B cell (primary cell): ENCODE measurements around the gene SEMA6D. TPM values are rescaled to one million over a fixed set of nuclear protein-coding genes. Genes with fewer than 3 reads are reported as not detected.

Experiments used
- ATAC-seq: fragments of 200-7000 bp; cut with Tn5 transposase; one replicate; pipeline ENCODE4 v1.10.0; 2021; ENCODE audit warnings: low read depth, mild to moderate bottlenecking, moderate number of reproducible peaks, moderate library complexity
- CTCF ChIA-PET: fragments of 350-600 bp; sonication (Branson Sonifier 250); formaldehyde crosslinking; loops from one replicate; lab custom pipeline; 2021; ENCODE audit warnings: antibody characterized with exemption, inconsistent platforms; lab: Charles Lee
- POLR2A ChIA-PET: fragments of 350-600 bp; sonication (Branson Sonifier 250); formaldehyde crosslinking; loops from one replicate; lab custom pipeline; 2021; ENCODE audit warnings: antibody characterized with exemption; lab: Charles Lee
- DNase-seq: peaks from one replicate; pipeline ENCODE4 v3.0.0; 2013
- H2AFZ ChIP-seq: 2 replicates; pipeline ENCODE4 v1.6.1; 2012; ENCODE audit warnings: mild to moderate bottlenecking, low read depth, low read length; ENCODE audit not compliant: insufficient read depth, poor library complexity, severe bottlenecking
- H3K27ac ChIP-seq, 2 donors: 1 replicate in 1 of 2; 2 replicates in 1 of 2; pipeline ENCODE4 v1.5.1; 2012 to 2013; ENCODE audit warnings: low read length in 2 of 2, mild to moderate bottlenecking in 2 of 2, moderate library complexity in 1 of 2
- H3K27me3 ChIP-seq, 4 experiments: fragments of 200-600 bp in 1 of 4; sonication (generic) in 1 of 4; replicated peaks in 1 of 4; 1 replicate in 2 of 4; 2 replicates in 2 of 4; pipeline versions ENCODE4 v1.6.1 to v1.7.0; 2013 to 2016; ENCODE audit warnings: low read length in 3 of 4, mild to moderate bottlenecking in 2 of 4, mixed read lengths in 1 of 4, moderate library complexity in 1 of 4; ENCODE audit not compliant: insufficient read depth in 4 of 4, control insufficient read depth in 3 of 4; ENCODE audit errors: control extremely low read depth in 1 of 4
- H3K36me3 ChIP-seq, 2 experiments: replicated peaks in 1 of 2; 1 replicate in 1 of 2; 2 replicates in 1 of 2; pipeline versions ENCODE4 v1.6.1 to v1.7.1; 2013; ENCODE audit warnings: low read length in 1 of 2; ENCODE audit not compliant: insufficient read depth in 2 of 2, control insufficient read depth in 1 of 2; ENCODE audit errors: control extremely low read depth in 1 of 2, extremely low read depth in 1 of 2
- H3K4me1 ChIP-seq, 2 donors: fragments of 200-600 bp in 1 of 2; sonication (generic) in 1 of 2; 1 replicate in 1 of 2; 2 replicates in 1 of 2; pipeline versions ENCODE4 v1.5.1 to v1.6.1; 2013 to 2017; ENCODE audit warnings: low read length in 2 of 2; ENCODE audit not compliant: control insufficient read depth in 2 of 2, insufficient read depth in 2 of 2
- H3K4me2 ChIP-seq: replicated peaks from 2 replicates; pipeline ENCODE3; 2012; ENCODE audit warnings: mild to moderate bottlenecking, low read depth, low read length; ENCODE audit not compliant: poor library complexity, severe bottlenecking
- H3K4me3 ChIP-seq, 5 experiments: fragments of 200-600 bp in 1 of 5; sonication (generic) in 1 of 5; 1 replicate in 3 of 5; 2 replicates in 2 of 5; pipeline versions ENCODE4 v1.5.1 to v1.7.0; 2011 to 2016; ENCODE audit warnings: low read length in 4 of 5, mild to moderate bottlenecking in 4 of 5, low read depth in 2 of 5, control low read depth in 1 of 5, moderate library complexity in 1 of 5; ENCODE audit not compliant: insufficient read depth in 1 of 5; ENCODE audit errors: control extremely low read depth in 1 of 5, extremely low read depth in 1 of 5
- H3K79me2 ChIP-seq: fragments of 200-600 bp; sonication (generic); one replicate; pipeline ENCODE4 v1.6.0; 2016; ENCODE audit warnings: low read length; ENCODE audit not compliant: control insufficient read depth, insufficient read depth
- H3K9ac ChIP-seq: fragments of 200-600 bp; sonication (generic); 2 replicates; pipeline ENCODE4 v1.6.1; 2017; ENCODE audit warnings: mild to moderate bottlenecking, low read length, moderate library complexity
- H3K9me3 ChIP-seq, 3 donors: one replicate each; pipeline versions ENCODE4 v1.6.1 to v1.7.1; 2013; ENCODE audit warnings: low read length in 2 of 3; ENCODE audit not compliant: control insufficient read depth in 2 of 3, insufficient read depth in 1 of 3; ENCODE audit errors: control extremely low read depth in 1 of 3
- H4K20me1 ChIP-seq: 2 replicates; pipeline ENCODE4 v1.6.0; 2012; ENCODE audit warnings: mild to moderate bottlenecking, low read length; ENCODE audit not compliant: insufficient read depth, control insufficient read depth, poor library complexity, severe bottlenecking
- H3K27ac Mint-ChIP-seq: one replicate; pipeline ENCODE4 v1.8.0; 2021; ENCODE audit warnings: mixed read lengths
- H3K27me3 Mint-ChIP-seq: one replicate; pipeline ENCODE4 v1.8.0; 2021; ENCODE audit warnings: mixed read lengths
- H3K4me1 Mint-ChIP-seq: one replicate; pipeline ENCODE4 v1.8.0; 2021; ENCODE audit warnings: mixed read lengths
- H3K4me3 Mint-ChIP-seq: one replicate; pipeline ENCODE4 v1.8.0; 2021; ENCODE audit warnings: mixed read lengths
- H3K9me3 Mint-ChIP-seq: one replicate; pipeline ENCODE4 v1.8.0; 2022; ENCODE audit warnings: mixed read lengths; ENCODE audit not compliant: insufficient read depth
- CTCF ChIP-seq: fragments of 200-600 bp; IDR thresholded peaks from one replicate; pipeline ENCODE4 v1.8.0; 2022; ENCODE audit warnings: antibody characterized with exemption, mild to moderate bottlenecking
- EZH2 ChIP-seq: IDR thresholded peaks from 2 replicates; pipeline ENCODE4 v1.6.1; 2012; ENCODE audit warnings: borderline replicate concordance, low read depth, mild to moderate bottlenecking, moderate library complexity, low read length; ENCODE audit not compliant: insufficient read depth, poor library complexity, severe bottlenecking
- WGBS: methylation state at CpG from one replicate; pipeline ENCODE4 v1.1.5; 2013; ENCODE audit warnings: missing lambda C conversion rate; ENCODE audit not compliant: insufficient coverage; 5-methylcytosine and 5-hydroxymethylcytosine counted together
- intact Hi-C: fragments of 100-400 bp; cut with micrococcal nuclease; formaldehyde crosslinking; loops from one replicate; pipeline ENCODE4 v1.10.0; 2022
- polyA plus RNA-seq: library from polyadenylated mRNA; depleted of rRNA; stranded (reverse); fragments of >200 nt; gene quantifications from 2 replicates; pipeline ENCODE4 v1.2.3, GENCODE V29; 2012
- total RNA-seq, 2 donors: library from RNA; stranded (reverse); fragments of 120-200 nt in 1 of 2; gene quantifications; 1 replicate in 1 of 2; 2 replicates in 1 of 2; pipeline versions ENCODE4 v1.2.3 to v1.2.4, GENCODE V29; 2013 to 2022

The SEMA6D gene
- total and polyA plus RNA-seq, 2 donors (not counting 1 experiment from before 2014, with no cell fraction given), result not detected

- ATAC-seq (no peak), DNase-seq (no peak)
- TF ChIP-seq CTCF, result no peak
- Histone ChIP-seq H3K36me3 (no peaks in the 10 kb centered on the region), H3K27me3 (no peaks in the 10 kb centered on the region), H3K4me3 (no peak overlapping the region), H3K79me2 (no peaks in the 10 kb centered on the region), H3K27ac (no peak overlapping the region), H3K4me1 (no peaks in the 10 kb centered on the region), H3K9me3 (no peaks in the 10 kb centered on the region), H2AFZ (no peak overlapping the region), H3K4me2 (no peak overlapping the region), H3K9ac (no peak overlapping the region), H4K20me1 (no peaks in the 10 kb centered on the region)
- ChIA-PET POLR2A (no interaction called here), CTCF (no interaction called here)
- H3K9me3 Mint-ChIP-seq, result no peaks in the 10 kb centered on the region
- peaks cover 2% of the 10 kb centered on the region for H3K4me1 Mint-ChIP-seq
- WGBS, result 100% methylated on average over 1 of the region's 2 CpGs
- no peak overlapping the region for H3K4me3 Mint-ChIP-seq
- H3K27ac Mint-ChIP-seq, result no peak overlapping the region
- intact Hi-C loops, result no loop called here
- no peaks in the 10 kb centered on the region for H3K27me3 Mint-ChIP-seq
These were observed 86.5 kb downstream of the SEMA6D start for GRCh38 chr15:47803767-47804166.

- H3K4me2 ChIP-seq, result no peak overlapping the region
- H3K36me3 ChIP-seq, result no peaks in the 10 kb centered on the region
- no peak for DNase-seq
- TF ChIP-seq CTCF (no peak), EZH2 (no peak)
- CTCF ChIA-PET, result no interaction called here
- intact Hi-C loops, result no loop called here
- H3K27me3 Mint-ChIP-seq, result no peaks in the 10 kb centered on the region
- no peaks in the 10 kb centered on the region for H3K79me2 ChIP-seq
- no peak for ATAC-seq
- POLR2A ChIA-PET, result no interaction called here
- H2AFZ ChIP-seq, result no peak overlapping the region
- no peak overlapping the region for H3K27ac ChIP-seq
- no peaks in the 10 kb centered on the region for H3K9me3 Mint-ChIP-seq
- no peaks in the 10 kb centered on the region for H3K4me1 ChIP-seq
- WGBS, result 92% methylated on average over 4 of the region's 6 CpGs
- no peaks in the 10 kb centered on the region for H3K27me3 ChIP-seq
- no peak overlapping the region for H3K4me3 Mint-ChIP-seq
- H3K27ac Mint-ChIP-seq, result no peak overlapping the region
- H3K4me1 Mint-ChIP-seq, result peaks cover 2% of the 10 kb centered on the region
- H3K4me3 ChIP-seq, result no peak overlapping the region
- no peaks in the 10 kb centered on the region for H4K20me1 ChIP-seq
- no peak overlapping the region for H3K9ac ChIP-seq
- H3K9me3 ChIP-seq, result no peaks in the 10 kb centered on the region
These were observed 87.4 kb downstream of the SEMA6D start for GRCh38 chr15:47804733-47805132.
